Hypothalamus (tissue), 51 donors: Measurements from ENCODE around the gene RETREG1.
A peak's percentile ranks its signal among the peaks of the same experiment; 100 is the strongest.
"Not testable (repeated sequence)": the region's sequence is repeated elsewhere in the genome, so short reads cannot be mapped to it uniquely, and the experiment has no call there.

Source experiments
- DNase-seq, 51 donors: peaks; one replicate each; lab custom pipeline; 2025; lab: John Stamatoyannopoulos, UW

RETREG1 gene

GRCh38 chr5:16461782-16462181 is 155.0 kb downstream of the RETREG1 start:
- no peak for DNase-seq

GRCh38 chr5:16461026-16461425 is 155.8 kb downstream of the RETREG1 start:
- DNase-seq = no peak

- DNase-seq = no peak
Observed at GRCh38 chr5:16459451-16459850, 157.3 kb downstream of the RETREG1 start.

GRCh38 chr5:16457853-16458252 is 158.9 kb downstream of the RETREG1 start:
- no peak for DNase-seq

GRCh38 chr5:16457451-16457850 is 159.3 kb downstream of the RETREG1 start:
- peak in 1 of 51 donors; percentile 24 for DNase-seq

GRCh38 chr5:16456103-16456832 is 160.5 kb downstream of the RETREG1 start:
- DNase-seq = peak in 19 of 51 donors; percentile 4 to 75 (median 16)

GRCh38 chr5:16455668-16456067 is 161.1 kb downstream of the RETREG1 start:
- DNase-seq = no peak

GRCh38 chr5:16454686-16455085 is 162.1 kb downstream of the RETREG1 start:
- DNase-seq = no peak

- no peak for DNase-seq
Observed at GRCh38 chr5:16453609-16454008, 163.2 kb downstream of the RETREG1 start.

GRCh38 chr5:16450163-16450562 is 166.6 kb downstream of the RETREG1 start:
- DNase-seq = no peak

- DNase-seq = no peak
Observed at GRCh38 chr5:16446993-16447392, 169.8 kb downstream of the RETREG1 start.

GRCh38 chr5:16437977-16438376 is 178.8 kb downstream of the RETREG1 start:
- DNase-seq = no peak

- not testable (repeated sequence) for DNase-seq
Observed at GRCh38 chr5:16436065-16436682, 180.6 kb downstream of the RETREG1 start.

- DNase-seq = no peak
Observed at GRCh38 chr5:16431490-16431889, 185.3 kb downstream of the RETREG1 start.

GRCh38 chr5:16430349-16431089 is 186.3 kb downstream of the RETREG1 start:
- no peak for DNase-seq

- DNase-seq = no peak
Observed at GRCh38 chr5:16428359-16428758, 188.4 kb downstream of the RETREG1 start.

GRCh38 chr5:16427587-16427986 is 189.2 kb downstream of the RETREG1 start:
- DNase-seq = peak in 15 of 51 donors; percentile 1 to 43 (median 5)
